HepG2 (cell line): ENCODE results near the gene EI24. TPM values are rescaled to one million over a fixed set of nuclear protein-coding genes. Genes with fewer than 3 reads are reported as not detected.

ENCODE experiments used
- CBX2 ChIP-seq, 2 experiments: fragments of 200-600 bp in 1 of 2; sonication (generic); formaldehyde crosslinking in 1 of 2; IDR thresholded peaks; 2 replicates each; pipeline versions ENCODE4 v1.7.0 to v1.8.1; 2018 to 2022; ENCODE audit warnings: low read depth in 2 of 2, low read length in 1 of 2, mild to moderate bottlenecking in 1 of 2, missing genetic modification reagents in 1 of 2
- CHD2 ChIP-seq: IDR thresholded peaks from 2 replicates; pipeline ENCODE4 v1.6.1; 2011; ENCODE audit warnings: low read depth, low read length, improper control_type of control experiment
- FOSL2 ChIP-seq: sonication (generic); formaldehyde crosslinking; IDR thresholded peaks from 2 replicates; pipeline ENCODE4 v1.4.0; 2020; ENCODE audit warnings: missing genetic modification reagents
- HOXA7 ChIP-seq: sonication (generic); formaldehyde crosslinking; IDR thresholded peaks from 2 replicates; pipeline ENCODE4 v1.8.1; 2022; ENCODE audit warnings: mild to moderate bottlenecking, missing genetic modification reagents, moderate library complexity
- ISL2 ChIP-seq: sonication (generic); formaldehyde crosslinking; IDR thresholded peaks from 2 replicates; pipeline ENCODE4 v1.5.0; 2020; ENCODE audit warnings: missing genetic modification reagents
- JARID2 ChIP-seq: sonication (generic); formaldehyde crosslinking; IDR thresholded peaks from 2 replicates; pipeline ENCODE4 v1.8.1; 2023; ENCODE audit warnings: missing genetic modification reagents, inconsistent platforms; ENCODE audit not compliant: insufficient replicate concordance
- KLF12 ChIP-seq: sonication (generic); formaldehyde crosslinking; IDR thresholded peaks from 2 replicates; pipeline ENCODE4 v1.4.0; 2020; ENCODE audit warnings: missing genetic modification reagents, borderline replicate concordance
- MYNN ChIP-seq: sonication (generic); formaldehyde crosslinking; IDR thresholded peaks from 2 replicates; pipeline ENCODE4 v1.4.0; 2020; ENCODE audit warnings: mild to moderate bottlenecking, low read depth, missing genetic modification reagents
- NFKB2 ChIP-seq: sonication (generic); formaldehyde crosslinking; IDR thresholded peaks from 2 replicates; pipeline ENCODE4 v1.4.0; 2020; ENCODE audit warnings: missing genetic modification reagents, borderline replicate concordance
- NKX3-1 ChIP-seq: sonication (generic); formaldehyde crosslinking; IDR thresholded peaks from 2 replicates; pipeline ENCODE4 v1.5.0; 2020; ENCODE audit warnings: missing genetic modification reagents
- SALL1 ChIP-seq: sonication (generic); formaldehyde crosslinking; IDR thresholded peaks from 2 replicates; pipeline ENCODE4 v1.8.0; 2022; ENCODE audit warnings: mild to moderate bottlenecking, missing genetic modification reagents
- STAG1 ChIP-seq: sonication (generic); formaldehyde crosslinking; IDR thresholded peaks from 2 replicates; pipeline ENCODE4 v1.4.0; 2020; ENCODE audit warnings: missing genetic modification reagents
- ZIK1 ChIP-seq: sonication (generic); formaldehyde crosslinking; IDR thresholded peaks from 2 replicates; pipeline ENCODE4 v1.5.0; 2020; ENCODE audit warnings: mild to moderate bottlenecking, low read depth, missing genetic modification reagents, borderline replicate concordance
- ZKSCAN1 ChIP-seq: fragments of 150-350 bp; IDR thresholded peaks from 2 replicates; pipeline ENCODE4 v1.6.1; 2014; ENCODE audit warnings: low read length
- ZKSCAN8 ChIP-seq: IDR thresholded peaks from 2 replicates; pipeline ENCODE4 v1.6.1; 2016; ENCODE audit warnings: borderline replicate concordance, missing genetic modification reagents, missing compliant biosample characterization
- ZNF207 ChIP-seq: fragments of 450-650 bp; IDR thresholded peaks from 2 replicates; pipeline ENCODE4 v1.6.1; 2016; ENCODE audit warnings: antibody characterized with exemption, borderline replicate concordance
- ZNF232 ChIP-seq: sonication (generic); formaldehyde crosslinking; IDR thresholded peaks from 2 replicates; pipeline ENCODE4 v1.4.0; 2020; ENCODE audit warnings: missing genetic modification reagents, borderline replicate concordance
- polyA plus RNA-seq, 8 experiments: library from polyadenylated mRNA; depleted of rRNA in 3 of 8; stranded (reverse) in 7 of 8; unstranded in 1 of 8; fragments of >200 nt; fragmentation: Illumina TruSeq in 4 of 8; extraction: Trizol in 4 of 8; gene quantifications; 2 replicates each; pipeline versions ENCODE4 v1.2.1 to v1.2.3, GENCODE V29; 2011 to 2016; ENCODE audit warnings: low read depth in 4 of 8, missing spikeins in 1 of 8, mixed read lengths in 1 of 8; ENCODE audit not compliant: insufficient read depth in 1 of 8
- total RNA-seq, 5 experiments: library from RNA; depleted of rRNA; stranded (reverse); fragments of >200 nt; fragmentation: Illumina TruSeq; extraction: Trizol; gene quantifications; 2 replicates each; pipeline ENCODE4 v1.2.3, GENCODE V29; 2016; ENCODE audit warnings: low read depth in 1 of 5
- TF ChIP-seq, protein P1 (sequence below): sonication (generic); formaldehyde crosslinking; IDR thresholded peaks from 2 replicates; pipeline ENCODE4 v1.4.0; 2020; ENCODE audit warnings: missing genetic modification reagents
- TF ChIP-seq, protein P2 (sequence below): IDR thresholded peaks from 2 replicates; pipeline ENCODE4 v1.6.1; 2016; ENCODE audit warnings: missing genetic modification reagents, missing compliant biosample characterization
- TF ChIP-seq, protein P3 (sequence below): sonication (generic); formaldehyde crosslinking; IDR thresholded peaks from 2 replicates; pipeline ENCODE4 v1.8.1; 2023; ENCODE audit warnings: missing genetic modification reagents, inconsistent platforms, borderline replicate concordance

Gene EI24
- total and polyA plus RNA-seq, 2 of the 13 experiments (the other 11 are each of a cell fraction or from before 2014, with no cell fraction given) = 84.7 to 126 TPM

DNA sequence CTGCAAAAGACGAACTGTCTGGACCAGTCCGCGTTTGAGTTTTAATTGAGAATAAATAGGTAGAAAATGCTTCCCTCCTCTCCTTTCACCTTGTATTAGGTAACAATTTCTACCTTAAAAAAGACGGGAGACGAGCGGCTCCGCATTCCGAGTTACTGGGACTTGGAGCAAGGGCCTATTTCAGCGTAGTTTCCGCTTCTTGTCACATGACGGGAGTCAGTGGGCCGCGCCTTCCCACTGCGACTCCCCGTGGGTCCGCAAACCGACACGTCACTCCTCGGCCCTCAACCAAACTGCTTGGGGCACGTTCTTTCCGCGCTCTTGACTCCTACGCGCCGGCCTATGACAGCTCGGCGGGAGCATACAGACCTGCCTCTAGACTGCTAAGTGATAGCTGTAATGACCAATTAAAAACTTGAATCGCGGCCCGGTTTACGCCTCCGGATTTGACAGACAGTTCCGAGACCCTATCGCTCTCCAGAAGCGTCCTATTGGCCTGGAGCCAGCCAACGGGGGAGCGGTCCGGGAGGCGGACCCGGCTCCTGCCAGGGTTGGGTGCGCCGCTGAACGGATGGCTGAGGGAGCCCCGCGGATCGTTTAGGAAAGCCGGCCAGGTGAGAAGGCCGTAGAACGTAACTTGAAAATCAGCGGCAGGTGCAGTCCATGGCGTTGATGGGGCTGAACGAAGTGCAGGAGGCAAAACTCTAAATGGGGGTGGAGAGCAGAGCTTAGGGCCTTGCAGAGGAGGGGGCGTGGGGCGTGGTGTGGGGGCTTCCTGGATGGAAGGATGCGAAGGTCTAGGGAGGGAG lies 23.2 kb downstream of the EI24 start, which contains the start of gene STT3A (continued):
- TF ChIP-seq ZKSCAN8 (CRISPR knock-in tag) (no peak), ZIK1 (no peak; the same call in 1 of the 2 replicates), CBX2 (IDR thresholded peaks at IDR 0.05; ENCODE audit: low read depth, low read length) (no peak), CBX2 (CRISPR knock-in tag; IDR thresholded peaks at IDR 0.05; ENCODE audit: low read depth) (no peak), ISL2 (CRISPR knock-in tag) (no peak), ZNF207 (no peak), NFKB2 (CRISPR knock-in tag) (no peak; the same call in 1 of the 2 replicates), NKX3-1 (CRISPR knock-in tag) (peak; percentile 52; the same call in 1 of the 2 replicates), CHD2 (peak; percentile 70; the same call in 1 of the 2 replicates), ZNF232 (no peak), MYNN (CRISPR knock-in tag) (0 out of 2 replicates have a peak, but pooled peaks have one; percentile 32), JARID2 (CRISPR knock-in tag) (no peak), ZKSCAN1 (0 out of 2 replicates have a peak, but pooled peaks have one; percentile 19), HOXA7 (CRISPR knock-in tag) (no peak), KLF12 (no peak; the same call in 1 of the 2 replicates), SALL1 (peak; percentile 66; the same call in 1 of the 2 replicates), STAG1 (CRISPR knock-in tag) (no peak), FOSL2 (CRISPR knock-in tag) (peak; percentile 68)
- TF ChIP-seq, protein P1, sequence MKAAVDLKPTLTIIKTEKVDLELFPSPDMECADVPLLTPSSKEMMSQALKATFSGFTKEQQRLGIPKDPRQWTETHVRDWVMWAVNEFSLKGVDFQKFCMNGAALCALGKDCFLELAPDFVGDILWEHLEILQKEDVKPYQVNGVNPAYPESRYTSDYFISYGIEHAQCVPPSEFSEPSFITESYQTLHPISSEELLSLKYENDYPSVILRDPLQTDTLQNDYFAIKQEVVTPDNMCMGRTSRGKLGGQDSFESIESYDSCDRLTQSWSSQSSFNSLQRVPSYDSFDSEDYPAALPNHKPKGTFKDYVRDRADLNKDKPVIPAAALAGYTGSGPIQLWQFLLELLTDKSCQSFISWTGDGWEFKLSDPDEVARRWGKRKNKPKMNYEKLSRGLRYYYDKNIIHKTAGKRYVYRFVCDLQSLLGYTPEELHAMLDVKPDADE = 0 out of 2 replicates have a peak, but pooled peaks have one; percentile 2
- TF ChIP-seq, protein P2, sequence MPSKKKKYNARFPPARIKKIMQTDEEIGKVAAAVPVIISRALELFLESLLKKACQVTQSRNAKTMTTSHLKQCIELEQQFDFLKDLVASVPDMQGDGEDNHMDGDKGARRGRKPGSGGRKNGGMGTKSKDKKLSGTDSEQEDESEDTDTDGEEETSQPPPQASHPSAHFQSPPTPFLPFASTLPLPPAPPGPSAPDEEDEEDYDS = peak; percentile 82
- TF ChIP-seq, protein P3, sequence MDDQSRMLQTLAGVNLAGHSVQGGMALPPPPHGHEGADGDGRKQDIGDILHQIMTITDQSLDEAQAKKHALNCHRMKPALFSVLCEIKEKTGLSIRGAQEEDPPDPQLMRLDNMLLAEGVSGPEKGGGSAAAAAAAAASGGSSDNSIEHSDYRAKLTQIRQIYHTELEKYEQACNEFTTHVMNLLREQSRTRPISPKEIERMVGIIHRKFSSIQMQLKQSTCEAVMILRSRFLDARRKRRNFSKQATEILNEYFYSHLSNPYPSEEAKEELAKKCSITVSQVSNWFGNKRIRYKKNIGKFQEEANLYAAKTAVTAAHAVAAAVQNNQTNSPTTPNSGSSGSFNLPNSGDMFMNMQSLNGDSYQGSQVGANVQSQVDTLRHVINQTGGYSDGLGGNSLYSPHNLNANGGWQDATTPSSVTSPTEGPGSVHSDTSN (CRISPR knock-in tag) = peak; percentile 97; the same call in 1 of the 2 replicates
